HEK293 (cell line): ENCODE results near the gene OSBPL1A.

Experiments
- SP2 ChIP-seq: fragments of 450-650 bp; formaldehyde crosslinking; IDR thresholded peaks from 2 replicates; pipeline ENCODE4 v1.5.1; 2016; ENCODE audit warnings: missing biosample characterization, missing genetic modification characterization
- TCF7L2 ChIP-seq: IDR thresholded peaks from 2 replicates; pipeline ENCODE4 v1.6.1; 2011; ENCODE audit warnings: low read depth, mild to moderate bottlenecking, inconsistent platforms, low read length, moderate library complexity, borderline replicate concordance
- ZNF510 ChIP-seq: fragments of 450-650 bp; formaldehyde crosslinking; IDR thresholded peaks from 2 replicates; pipeline ENCODE4 v1.5.1; 2018; ENCODE audit warnings: mild to moderate bottlenecking, missing genetic modification characterization, missing biosample characterization; ENCODE audit not compliant: insufficient replicate concordance
- ZNF600 ChIP-seq: fragments of 450-650 bp; formaldehyde crosslinking; IDR thresholded peaks from 2 replicates; pipeline ENCODE4 v1.5.1; 2016; ENCODE audit warnings: missing biosample characterization, missing genetic modification characterization
- ZNF776 ChIP-seq: fragments of 450-650 bp; formaldehyde crosslinking; IDR thresholded peaks from 2 replicates; pipeline ENCODE4 v1.5.0; 2017; ENCODE audit warnings: missing biosample characterization, missing genetic modification characterization, borderline replicate concordance
- ZSCAN16 ChIP-seq: fragments of 450-650 bp; formaldehyde crosslinking; IDR thresholded peaks from 2 replicates; pipeline ENCODE4 v1.5.1; 2016; ENCODE audit warnings: missing biosample characterization, missing genetic modification characterization
- TF ChIP-seq, protein P1 (sequence below): fragments of 450-650 bp; formaldehyde crosslinking; IDR thresholded peaks from 2 replicates; pipeline ENCODE4 v1.5.1; 2016; ENCODE audit warnings: missing biosample characterization, missing genetic modification characterization
- TF ChIP-seq, protein P2 (sequence below): fragments of 450-650 bp; formaldehyde crosslinking; IDR thresholded peaks from 2 replicates; pipeline ENCODE4 v1.5.1; 2016; ENCODE audit warnings: missing biosample characterization, missing genetic modification characterization

GRCh38 chr18:24199372-24199962 lies 198.2 kb downstream of the OSBPL1A start:
- TF ChIP-seq, protein P1, sequence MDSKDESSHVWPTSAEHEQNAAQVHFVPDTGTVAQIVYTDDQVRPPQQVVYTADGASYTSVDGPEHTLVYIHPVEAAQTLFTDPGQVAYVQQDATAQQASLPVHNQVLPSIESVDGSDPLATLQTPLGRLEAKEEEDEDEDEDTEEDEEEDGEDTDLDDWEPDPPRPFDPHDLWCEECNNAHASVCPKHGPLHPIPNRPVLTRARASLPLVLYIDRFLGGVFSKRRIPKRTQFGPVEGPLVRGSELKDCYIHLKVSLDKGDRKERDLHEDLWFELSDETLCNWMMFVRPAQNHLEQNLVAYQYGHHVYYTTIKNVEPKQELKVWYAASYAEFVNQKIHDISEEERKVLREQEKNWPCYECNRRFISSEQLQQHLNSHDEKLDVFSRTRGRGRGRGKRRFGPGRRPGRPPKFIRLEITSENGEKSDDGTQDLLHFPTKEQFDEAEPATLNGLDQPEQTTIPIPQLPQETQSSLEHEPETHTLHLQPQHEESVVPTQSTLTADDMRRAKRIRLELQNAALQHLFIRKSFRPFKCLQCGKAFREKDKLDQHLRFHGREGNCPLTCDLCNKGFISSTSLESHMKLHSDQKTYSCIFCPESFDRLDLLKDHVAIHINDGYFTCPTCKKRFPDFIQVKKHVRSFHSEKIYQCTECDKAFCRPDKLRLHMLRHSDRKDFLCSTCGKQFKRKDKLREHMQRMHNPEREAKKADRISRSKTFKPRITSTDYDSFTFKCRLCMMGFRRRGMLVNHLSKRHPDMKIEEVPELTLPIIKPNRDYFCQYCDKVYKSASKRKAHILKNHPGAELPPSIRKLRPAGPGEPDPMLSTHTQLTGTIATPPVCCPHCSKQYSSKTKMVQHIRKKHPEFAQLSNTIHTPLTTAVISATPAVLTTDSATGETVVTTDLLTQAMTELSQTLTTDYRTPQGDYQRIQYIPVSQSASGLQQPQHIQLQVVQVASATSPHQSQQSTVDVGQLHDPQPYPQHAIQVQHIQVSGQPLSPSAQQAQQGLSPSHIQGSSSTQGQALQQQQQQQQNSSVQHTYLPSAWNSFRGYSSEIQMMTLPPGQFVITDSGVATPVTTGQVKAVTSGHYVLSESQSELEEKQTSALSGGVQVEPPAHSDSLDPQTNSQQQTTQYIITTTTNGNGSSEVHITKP (tag by site-specific recombination) = no peak
- TF ChIP-seq, protein P2, sequence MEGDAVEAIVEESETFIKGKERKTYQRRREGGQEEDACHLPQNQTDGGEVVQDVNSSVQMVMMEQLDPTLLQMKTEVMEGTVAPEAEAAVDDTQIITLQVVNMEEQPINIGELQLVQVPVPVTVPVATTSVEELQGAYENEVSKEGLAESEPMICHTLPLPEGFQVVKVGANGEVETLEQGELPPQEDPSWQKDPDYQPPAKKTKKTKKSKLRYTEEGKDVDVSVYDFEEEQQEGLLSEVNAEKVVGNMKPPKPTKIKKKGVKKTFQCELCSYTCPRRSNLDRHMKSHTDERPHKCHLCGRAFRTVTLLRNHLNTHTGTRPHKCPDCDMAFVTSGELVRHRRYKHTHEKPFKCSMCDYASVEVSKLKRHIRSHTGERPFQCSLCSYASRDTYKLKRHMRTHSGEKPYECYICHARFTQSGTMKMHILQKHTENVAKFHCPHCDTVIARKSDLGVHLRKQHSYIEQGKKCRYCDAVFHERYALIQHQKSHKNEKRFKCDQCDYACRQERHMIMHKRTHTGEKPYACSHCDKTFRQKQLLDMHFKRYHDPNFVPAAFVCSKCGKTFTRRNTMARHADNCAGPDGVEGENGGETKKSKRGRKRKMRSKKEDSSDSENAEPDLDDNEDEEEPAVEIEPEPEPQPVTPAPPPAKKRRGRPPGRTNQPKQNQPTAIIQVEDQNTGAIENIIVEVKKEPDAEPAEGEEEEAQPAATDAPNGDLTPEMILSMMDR (tag by site-specific recombination) = no peak
- TF ChIP-seq ZNF600 (tag by site-specific recombination) = no peak
- no peak for TF ChIP-seq ZNF776 (tag by site-specific recombination)
- TF ChIP-seq ZSCAN16 (tag by site-specific recombination) = no peak
- no peak for TF ChIP-seq SP2 (tag by site-specific recombination)
- no peak for TF ChIP-seq ZNF510 (tag by site-specific recombination)
- TF ChIP-seq TCF7L2 = no peak
